Measurements from ENCODE around the gene TMPRSS7.

DNA sequence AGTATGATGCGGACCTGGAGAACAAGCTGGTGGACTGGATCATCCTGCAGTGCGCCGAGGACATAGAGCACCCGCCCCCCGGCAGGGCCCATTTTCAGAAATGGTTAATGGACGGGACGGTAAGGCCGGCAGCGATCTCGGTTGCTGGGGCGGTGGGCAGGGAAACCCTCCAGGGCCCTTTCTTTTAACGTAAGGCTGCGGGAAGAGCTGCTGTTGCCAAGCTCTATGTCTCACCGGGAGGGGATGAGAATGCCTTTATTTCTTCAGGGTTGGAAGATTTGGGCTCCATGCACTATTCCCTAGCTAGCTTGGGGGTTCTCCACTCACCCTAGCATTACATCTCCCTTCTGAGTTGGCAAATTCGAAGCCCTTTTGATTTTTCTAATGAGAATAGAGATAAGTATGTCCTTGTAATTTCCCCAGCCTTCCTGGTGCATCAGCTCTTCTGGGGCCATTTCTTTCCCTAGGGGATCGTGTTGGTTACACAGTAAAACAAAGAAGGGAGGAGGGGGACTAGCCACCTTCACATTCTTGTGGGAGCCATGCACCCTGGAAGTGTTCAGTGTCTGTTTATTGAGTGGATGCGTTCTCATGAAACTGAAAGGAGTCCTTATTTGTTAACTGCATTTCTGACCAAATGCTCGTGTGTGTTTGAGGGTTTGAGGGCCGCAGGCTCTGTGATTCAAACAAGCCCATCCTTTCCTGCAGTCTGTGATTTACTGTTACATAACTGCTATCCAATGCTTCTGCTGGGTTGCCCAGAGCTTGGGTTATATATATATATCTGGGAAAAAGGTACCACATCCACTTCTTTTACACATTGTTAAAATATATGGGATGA lies 34.8 kb upstream of the TMPRSS7 start:
- TF ChIP-seq, protein P1, sequence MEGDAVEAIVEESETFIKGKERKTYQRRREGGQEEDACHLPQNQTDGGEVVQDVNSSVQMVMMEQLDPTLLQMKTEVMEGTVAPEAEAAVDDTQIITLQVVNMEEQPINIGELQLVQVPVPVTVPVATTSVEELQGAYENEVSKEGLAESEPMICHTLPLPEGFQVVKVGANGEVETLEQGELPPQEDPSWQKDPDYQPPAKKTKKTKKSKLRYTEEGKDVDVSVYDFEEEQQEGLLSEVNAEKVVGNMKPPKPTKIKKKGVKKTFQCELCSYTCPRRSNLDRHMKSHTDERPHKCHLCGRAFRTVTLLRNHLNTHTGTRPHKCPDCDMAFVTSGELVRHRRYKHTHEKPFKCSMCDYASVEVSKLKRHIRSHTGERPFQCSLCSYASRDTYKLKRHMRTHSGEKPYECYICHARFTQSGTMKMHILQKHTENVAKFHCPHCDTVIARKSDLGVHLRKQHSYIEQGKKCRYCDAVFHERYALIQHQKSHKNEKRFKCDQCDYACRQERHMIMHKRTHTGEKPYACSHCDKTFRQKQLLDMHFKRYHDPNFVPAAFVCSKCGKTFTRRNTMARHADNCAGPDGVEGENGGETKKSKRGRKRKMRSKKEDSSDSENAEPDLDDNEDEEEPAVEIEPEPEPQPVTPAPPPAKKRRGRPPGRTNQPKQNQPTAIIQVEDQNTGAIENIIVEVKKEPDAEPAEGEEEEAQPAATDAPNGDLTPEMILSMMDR (IDR thresholded peaks at IDR 0.05): no peak
- no peak for TF ChIP-seq POLR2A (IDR thresholded peaks at IDR 0.05)
- TF ChIP-seq POLR2AphosphoS5 (IDR thresholded peaks at IDR 0.05): no peak
- TF ChIP-seq EP300 (IDR thresholded peaks at IDR 0.05; ENCODE audit: low read depth): no peak

All from transverse colon (tissue), 4 donors.